NCI-H1436 treated with DMSO at 0.1 percent for 48 hours (cell line): Measurements from ENCODE around the gene SLCO4A1.
A peak's percentile ranks its signal among the peaks of the same experiment; 100 is the strongest.

Experiments
- DNase-seq: peaks from one replicate; lab custom pipeline; 2025; lab: John Stamatoyannopoulos, UW

The SLCO4A1 gene

DNA sequence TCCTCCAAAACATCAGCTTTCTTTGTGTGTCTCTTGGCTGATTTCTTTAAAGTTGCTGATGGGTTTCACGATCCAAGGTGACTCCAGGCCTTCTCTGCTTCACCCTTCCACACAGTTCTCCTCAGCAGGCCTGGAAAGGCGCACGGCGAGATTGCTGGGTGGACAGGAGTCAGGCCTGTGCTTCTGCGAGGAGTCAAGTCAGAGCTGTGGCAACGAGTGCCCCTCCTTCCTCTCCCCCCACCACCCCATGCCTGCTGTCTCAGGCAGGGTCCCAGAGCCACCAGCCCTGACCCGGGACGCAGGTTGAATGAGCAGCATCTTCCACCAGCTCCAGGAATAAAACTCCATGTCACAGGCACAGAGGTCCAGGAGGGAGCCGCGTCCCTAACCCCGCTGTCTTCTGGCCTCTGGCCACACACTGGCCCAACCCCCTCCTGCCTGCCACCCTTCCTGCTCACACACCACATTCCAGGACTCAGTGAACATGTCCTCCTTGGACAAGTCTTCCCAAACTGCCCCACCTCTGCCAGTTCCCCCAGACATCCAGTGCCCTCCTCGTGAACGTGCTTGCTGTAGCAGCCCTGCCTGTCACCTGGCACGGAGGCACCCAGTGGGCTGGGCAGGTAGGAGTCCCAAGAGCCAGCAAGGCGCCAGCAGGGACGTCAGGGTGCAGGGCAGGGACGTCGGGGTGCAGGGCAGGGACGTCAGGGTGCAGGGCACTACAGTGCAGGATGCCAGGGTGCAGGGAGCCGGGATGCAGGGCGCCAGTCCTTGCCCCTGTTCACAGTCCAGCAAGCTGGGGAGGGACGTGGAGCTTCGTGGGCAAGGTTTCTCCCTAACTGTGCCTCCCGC, 59.1 kb downstream of the SLCO4A1 start:
- no peak for DNase-seq

DNA sequence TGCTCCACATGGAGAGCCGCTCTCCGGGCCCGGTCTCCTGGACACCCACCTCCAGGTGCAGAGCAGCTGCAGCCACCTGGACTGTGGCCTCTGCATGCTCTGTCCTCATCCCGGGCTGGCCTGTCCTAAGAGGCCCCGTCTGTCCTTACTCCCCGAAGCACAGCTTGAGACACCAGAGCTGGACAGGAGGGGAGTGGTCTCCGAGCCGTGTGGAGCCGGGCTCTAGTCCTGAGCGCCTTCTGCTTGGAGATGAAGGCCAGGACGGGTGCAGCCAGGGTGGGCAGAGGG, 59.7 kb downstream of the SLCO4A1 start:
- no peak for DNase-seq

DNA sequence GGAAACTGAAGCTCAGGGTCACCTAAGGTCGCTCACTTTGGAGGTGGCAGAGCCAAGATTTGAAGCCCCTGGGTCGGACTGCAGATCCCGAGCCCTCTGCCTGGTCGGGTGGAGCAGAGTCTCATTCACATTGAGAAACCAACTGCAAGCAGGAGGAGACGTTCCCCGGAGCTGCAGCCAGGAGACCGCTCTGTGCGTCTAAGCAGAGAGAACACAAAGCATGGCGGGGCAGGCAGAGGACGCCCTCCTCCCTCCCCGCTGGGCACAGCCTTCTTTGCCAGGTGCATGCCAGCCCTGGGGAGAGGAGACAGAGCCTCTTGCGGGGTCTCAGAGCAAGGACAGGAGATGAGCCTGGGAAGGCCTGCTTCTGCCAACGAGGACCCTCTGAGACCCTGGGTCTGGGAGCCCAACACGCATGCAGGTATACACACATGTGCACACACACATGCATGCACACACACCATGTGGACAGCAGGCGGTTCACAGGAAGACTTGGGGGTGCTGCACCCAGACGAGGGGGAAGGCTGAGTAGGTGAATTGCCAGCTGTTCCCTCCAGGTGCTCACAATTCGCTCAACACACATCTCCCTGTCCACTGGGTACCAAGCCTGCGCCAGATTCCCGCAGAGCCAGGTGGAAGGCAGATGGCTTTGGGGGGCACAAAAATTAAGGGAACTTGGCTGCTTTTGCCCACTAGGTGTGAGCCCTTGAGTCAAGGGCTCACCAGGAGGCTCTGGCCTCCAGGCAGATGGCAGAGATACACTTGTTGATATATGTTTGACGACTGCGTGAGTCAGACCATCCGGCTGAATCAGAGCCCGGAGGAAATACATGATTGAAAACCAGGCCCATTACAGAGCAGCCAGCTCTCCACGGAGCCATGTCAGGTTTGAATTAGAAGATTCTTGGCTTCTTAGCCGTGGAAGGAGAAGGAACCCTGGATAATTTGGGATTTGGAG, 60.9 kb downstream of the SLCO4A1 start:
- no peak for DNase-seq

DNA sequence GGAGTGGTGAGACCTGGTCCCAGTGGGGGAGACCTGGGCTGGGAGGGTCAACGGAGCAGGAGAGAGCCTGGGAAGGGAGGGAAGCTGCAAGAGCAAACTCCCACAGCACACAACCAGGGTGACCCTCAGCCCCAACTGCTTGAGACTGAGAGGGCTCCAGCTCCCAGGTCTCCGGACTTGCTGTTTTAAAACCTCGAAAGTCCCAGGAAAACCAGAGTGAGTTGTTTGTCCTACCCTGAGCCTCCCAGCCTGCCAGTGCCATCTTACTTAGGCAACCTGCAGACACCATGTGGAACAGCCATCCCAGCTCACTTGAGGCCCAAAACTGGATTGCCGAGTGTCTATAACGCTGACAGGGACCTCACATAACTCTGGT, 61.5 kb downstream of the SLCO4A1 start:
- no peak for DNase-seq

DNA sequence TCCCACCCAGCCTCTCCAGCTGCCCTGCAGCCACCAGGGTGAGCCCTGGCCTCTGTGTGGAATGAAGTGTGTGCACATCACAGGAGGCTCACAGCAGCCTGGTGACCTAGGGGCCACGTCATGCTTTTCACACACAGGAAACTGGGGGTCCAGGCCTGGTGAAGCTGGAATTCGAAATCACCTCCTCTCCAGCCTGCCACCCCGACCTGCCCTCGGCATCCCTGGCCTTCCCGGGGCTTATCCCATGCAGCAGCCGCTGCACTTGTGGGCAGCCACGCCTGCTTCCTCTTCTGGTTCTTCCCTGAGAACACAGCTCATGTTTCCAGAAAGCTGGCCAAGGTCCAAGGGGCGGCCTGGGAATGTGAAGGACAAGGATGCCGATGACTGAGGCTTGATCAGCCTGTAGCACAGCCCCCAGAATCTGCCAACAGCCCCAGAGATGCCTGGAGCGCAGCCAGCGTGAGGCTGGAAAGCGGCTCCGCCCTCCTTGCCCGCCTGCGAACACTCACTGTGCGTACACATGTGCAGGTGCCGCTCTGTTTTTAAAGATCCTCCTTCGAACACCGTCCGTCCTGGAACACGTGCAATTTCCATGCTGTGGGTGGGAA, 62.1 kb downstream of the SLCO4A1 start:
- DNase-seq, result no peak

DNA sequence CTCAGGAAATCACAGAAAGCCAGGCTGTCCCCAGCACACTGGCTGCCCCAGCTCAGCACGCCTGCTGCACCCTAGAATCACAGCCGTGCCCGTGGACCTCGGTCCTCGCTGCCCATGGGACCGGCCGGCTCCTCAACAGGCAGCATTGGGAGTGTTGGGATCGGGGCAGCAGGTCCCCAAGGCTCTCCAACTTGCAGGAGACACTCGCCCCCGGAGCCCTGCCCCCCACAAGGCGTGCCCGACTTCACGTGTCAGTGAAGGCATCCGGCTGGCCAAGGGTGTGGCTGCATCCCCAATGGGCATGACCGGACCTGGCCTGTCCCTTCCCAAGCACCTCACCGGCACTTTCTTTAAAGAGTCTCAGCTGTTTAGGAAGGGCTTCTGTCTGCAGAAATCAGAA, 63.3 kb downstream of the SLCO4A1 start:
- no peak for DNase-seq

DNA sequence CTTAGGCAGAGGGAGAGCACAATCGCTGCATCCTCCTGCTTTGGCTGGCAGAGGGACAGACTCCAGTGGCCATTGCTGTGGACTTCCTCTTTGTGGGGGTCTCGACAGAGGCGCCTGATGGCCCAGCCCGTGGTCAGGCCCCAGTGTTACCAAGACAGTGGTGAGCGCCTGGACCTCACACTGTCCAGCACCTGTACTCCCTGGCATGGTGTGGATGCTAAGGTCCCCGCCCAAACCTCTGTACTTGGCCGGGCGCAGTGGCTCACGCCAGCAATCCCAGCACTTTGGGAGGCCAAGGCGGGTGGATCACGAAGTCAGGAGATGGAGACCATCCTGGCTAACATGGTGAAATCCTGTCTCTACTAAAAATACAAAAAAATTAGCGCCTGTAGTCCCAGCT, 64.0 kb downstream of the SLCO4A1 start:
- DNase-seq, result no peak

DNA sequence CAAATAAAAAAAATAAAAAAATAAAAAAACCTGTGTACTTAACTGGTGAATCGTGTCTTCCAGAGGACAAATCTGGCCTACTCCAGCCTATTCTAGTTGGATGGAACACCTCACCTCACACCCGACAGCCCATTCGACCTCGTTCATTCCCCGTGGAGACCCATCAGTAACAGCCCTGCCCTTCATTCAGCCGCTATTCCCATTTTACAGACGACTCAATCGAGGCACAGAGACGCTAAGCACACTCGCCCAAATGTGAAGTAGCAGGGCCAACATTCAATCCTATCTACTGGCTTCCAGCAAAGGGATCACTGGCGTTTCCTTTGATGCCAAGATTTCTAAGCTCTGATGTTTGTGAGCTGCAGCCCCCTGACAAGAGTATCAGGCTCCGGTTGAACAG, 64.6 kb downstream of the SLCO4A1 start:
- DNase-seq, result no peak

DNA sequence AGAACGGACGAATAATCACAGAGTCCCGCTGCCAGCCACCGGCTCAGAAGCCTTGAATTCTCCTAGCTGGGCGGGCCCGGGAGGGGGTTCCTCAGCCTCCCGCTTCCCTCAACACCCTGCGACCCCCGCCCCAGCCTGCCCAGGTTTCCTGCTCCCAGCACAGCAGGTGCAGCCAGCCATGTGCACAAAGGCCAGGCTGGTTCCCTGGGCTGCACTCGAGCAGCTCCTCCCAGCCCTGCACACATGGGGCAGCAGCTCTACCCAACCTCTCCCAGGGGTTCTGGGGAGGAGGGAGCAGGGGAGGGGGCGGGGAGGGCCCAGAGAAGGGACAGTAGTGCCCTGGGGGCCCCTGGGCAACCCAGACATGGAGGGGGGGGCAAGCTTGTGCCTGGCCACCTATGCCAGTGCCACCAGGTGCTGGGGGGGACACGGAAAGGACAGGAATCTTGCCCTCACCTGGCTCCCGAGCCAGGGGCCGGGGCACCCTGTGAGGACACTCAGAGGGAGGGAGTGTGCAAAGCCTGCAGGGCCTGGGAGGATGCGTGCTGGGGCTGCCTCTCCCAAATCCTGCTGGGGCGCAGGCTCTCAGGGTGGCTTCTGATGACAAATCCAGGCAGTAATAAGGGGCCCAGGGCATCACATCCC, 65.1 kb downstream of the SLCO4A1 start:
- no peak for DNase-seq

DNA sequence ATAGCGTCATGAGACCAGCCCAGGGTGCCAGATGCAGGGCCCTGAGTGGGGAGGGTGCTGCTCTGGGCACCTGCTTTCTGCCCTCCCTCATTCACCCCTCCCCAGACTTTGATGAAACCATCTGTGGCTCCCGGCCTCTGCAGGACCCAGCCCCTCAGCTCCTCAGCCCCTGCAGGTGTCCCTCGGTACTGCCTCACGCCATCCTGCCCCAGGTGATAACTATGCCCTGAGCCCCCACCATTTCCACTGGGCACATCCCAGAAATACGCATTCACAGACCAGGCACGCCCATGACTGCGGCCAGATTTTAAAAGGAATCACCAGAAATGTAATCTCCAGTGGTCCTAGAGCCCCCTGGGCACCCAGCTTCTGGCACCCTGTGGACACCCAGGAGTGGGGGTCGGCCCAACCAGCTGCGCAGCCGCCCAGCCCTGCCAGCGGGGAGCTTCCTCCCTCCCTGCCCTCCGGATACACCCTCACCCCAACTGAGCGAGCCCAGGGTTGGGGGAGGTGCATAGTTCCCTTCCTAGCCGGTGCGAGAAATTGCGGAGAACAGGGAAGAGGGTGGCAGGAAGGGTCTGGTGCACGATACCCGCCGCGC, 65.7 kb downstream of the SLCO4A1 start:
- no peak for DNase-seq

DNA sequence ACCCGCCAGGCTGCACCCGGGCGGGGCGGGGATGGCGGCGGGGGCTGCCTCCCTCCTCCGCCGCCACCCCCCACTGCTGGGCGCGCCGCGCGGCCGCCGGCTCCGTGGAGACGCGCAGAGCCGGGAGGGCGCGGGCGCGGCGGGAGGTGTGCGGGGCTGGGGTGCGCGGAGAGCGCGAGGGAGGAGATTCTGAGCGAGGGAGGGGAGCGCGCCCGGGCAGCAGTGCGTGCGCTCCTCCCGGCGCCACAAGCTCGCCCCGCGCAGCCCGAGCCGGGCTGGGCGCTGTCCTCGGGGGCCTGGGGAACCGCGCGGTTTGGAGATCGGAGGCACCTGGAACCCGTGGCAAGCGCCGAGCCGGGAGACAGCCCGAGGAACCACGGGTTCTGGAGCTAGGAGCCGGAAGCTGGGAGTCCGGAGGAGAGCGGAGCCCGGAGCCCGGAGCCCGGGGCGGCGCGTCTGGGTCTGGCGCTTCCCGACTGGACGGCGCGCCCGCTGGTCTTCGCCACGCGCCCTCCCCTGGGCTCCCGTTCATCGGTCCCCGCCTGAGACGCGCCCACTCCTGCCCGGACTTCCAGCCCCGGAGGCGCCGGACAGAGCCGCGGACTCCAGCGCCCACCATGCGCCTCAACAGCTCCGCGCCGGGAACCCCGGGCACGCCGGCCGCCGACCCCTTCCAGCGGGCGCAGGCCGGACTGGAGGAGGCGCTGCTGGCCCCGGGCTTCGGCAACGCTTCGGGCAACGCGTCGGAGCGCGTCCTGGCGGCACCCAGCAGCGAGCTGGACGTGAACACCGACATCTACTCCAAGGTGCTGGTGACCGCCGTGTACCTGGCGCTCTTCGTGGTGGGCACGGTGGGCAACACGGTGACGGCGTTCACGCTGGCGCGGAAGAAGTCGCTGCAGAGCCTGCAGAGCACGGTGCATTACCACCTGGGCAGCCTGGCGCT, 66.6 kb downstream of the SLCO4A1 start, which contains the start of gene NTSR1:
NTSR1 (plus strand) TSS at position 246 of the 946 bp plus-strand sequence; CDS start at position 618, 372 bp downstream.
- DNase-seq, result no peak

DNA sequence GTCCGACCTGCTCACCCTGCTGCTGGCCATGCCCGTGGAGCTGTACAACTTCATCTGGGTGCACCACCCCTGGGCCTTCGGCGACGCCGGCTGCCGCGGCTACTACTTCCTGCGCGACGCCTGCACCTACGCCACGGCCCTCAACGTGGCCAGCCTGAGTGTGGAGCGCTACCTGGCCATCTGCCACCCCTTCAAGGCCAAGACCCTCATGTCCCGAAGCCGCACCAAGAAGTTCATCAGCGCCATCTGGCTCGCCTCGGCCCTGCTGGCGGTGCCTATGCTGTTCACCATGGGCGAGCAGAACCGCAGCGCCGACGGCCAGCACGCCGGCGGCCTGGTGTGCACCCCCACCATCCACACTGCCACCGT, 67.2 kb downstream of the SLCO4A1 start:
- DNase-seq, result no peak

DNA sequence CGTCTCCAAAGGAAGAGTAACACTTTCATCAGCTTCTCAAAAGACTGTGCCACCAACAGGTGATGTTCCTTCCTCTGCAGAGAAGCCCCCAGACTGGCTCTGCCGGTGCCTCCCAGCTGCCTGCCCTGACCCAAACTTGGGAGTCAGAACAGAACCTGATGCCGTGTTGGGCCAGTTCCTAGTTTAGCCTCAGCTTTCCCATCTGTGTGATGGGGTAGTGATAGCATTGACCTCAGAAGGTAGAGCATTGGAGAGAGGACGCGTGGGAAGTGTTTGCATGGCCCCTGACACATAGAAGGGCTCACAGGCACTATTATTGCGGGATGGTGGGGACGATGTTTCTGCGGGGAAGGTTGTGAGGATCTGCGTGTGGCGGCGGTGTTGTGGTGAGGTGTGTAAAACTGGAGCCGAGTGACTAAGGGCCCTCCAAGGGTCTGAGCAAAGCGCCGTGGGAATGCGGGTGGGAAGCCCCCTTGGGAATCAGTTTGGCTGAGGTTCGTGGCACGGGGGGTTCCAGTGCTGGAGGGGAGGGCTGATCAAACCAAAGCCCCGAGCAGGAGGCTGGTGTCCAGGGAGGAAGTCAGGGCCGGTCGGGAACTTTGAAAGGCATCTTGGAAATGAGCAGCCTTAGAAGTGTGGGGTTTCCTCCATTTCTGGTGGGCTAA, 68.0 kb downstream of the SLCO4A1 start:
- no peak for DNase-seq

DNA sequence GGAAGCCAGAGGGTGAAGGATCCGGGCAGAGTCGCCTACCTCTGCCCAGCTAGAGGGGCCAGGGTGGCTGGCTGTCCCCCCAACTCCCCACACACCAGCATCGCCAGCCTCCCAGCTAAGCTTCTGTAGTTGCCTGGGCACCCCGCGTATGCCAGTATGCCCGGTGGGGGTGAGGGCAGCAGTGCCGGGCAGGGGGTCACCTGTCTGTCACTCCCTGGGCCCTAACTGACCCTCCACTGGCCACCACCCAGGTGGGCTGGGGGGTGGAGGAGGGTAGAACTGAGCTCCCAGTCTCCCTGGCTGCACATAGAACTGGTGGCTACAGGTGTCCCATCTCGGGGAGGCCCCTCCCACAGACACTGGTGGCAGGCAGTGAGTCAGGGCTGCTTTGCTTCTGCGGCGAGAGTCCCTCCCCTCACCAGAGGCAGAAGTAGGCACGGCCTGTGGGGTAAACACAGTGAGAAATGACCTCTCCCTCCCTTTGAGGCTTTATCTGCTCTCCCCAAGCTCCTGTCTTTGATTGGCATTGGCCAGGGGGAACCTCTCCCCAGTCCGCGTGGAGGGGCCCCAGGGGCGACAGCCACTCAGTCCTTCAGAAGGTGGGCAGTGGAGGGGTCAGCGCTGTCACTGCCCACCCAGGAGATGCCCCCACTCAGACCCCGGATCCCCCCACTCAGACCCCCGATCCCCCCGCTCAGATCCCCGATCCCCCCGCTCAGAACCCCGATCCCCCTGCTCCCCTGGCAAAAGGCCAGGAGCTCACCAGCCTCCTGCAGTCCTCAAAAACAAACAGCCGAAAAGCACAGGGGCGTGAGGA, 68.8 kb downstream of the SLCO4A1 start:
- DNase-seq, result no peak

DNA sequence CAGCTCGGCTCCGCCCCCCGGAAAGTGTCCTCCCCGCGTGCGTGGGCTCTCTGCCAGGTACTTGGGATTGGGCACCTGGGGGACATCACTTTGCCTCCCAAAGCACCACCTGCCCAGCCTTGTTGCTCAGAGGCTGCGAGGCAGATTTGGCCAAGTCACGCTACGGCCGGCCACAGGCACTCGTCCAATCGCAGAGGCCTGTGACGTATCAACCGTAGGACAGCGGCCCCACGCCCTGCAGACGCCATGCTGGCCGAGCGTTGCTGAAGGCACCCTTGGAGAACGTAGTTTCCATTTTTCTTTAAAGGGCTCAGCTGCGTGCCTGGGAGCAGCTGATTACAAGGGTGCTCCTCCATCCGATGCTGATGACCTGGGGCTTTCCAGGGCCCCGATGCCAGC, 69.4 kb downstream of the SLCO4A1 start:
- peak; percentile 44 for DNase-seq

DNA sequence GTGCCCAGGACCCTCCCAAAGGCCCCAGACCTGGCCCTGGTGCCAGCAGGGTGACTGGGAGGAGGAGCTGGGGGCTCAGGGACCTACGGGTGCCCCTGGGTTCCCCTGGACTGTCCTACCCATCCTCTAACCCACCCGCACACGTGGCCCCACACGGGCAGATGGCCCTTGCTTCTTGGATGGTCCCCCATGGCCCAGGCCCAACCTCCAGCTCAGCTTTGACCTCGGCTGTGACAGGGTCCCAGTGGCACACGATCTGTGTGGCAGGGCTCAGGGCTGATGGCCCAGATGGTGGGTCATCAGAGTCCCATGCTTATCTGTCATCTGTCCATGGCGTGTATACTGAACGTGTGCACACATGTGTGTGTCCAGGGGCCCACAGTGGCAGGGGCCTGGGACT, 70.3 kb downstream of the SLCO4A1 start:
- DNase-seq, result no peak

DNA sequence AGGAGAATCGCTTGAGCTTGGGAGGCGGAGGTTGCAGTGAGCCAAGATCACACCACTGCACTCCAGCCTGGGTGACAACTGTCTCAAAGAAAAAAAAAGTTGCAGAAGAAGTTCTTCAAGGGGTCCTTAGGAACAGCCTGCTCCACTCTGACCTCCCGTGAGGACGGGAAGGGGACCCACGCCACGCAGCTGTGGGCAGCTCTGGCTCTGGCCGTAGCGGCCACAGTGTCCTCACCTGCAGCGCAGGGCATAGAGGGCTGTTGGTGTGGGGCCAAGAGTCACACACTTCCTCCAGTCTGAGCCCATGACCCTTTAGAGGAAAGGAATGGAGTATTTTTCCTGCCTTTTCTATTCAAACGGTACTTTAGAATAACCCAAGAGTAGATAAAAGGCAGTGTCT, 71.7 kb downstream of the SLCO4A1 start:
- DNase-seq, result no peak

DNA sequence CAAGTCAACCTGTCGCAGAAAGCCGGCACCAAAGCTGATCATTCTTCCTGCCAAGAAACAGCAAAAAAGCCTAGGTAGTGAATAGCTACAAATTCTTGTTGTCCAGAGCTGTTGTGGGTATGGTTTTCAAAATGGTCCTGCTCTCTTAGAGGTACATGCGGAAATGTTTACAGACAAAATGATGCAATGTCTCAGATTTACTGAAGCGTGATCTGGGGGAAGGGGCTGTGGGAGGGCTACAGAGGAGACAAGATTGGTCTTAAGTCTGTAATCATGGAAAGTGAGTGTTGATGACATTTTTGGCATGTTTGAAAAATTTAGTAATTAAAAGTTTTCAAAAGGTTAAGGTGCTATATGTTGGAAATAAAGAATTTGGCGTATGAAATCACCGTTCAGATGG, 72.5 kb downstream of the SLCO4A1 start:
- DNase-seq, result no peak

DNA sequence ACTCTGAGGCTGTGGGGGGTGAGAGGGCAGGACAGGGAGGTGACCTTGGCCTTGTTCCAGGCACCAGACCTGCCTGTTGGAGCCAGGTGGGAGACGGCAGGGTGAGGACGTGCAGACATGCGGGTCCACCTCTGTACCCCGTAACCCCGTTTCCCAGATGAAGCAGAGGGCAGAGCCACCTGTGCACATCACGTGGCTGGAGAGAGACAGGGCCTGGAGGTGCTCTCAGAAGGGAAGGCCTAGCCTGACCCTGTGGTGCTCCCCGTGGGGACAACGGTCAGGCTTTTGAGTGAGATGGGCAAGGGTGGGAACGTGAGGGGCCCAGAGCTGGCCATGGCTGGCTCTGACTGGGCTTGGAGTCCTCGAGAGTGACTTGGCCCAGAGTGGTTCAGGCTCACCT, 72.9 kb downstream of the SLCO4A1 start:
- DNase-seq, result no peak
